ENCODE data around the gene LIX1.

LIX1 gene

GRCh38 chr5:97074859-97075489, 67.4 kb downstream of the LIX1 start:
- Histone ChIP-seq H3K9ac (ENCODE audit: low read depth, low read length) (no peak overlapping the region), H3K27ac (ENCODE audit: low read depth, low read length) (no peak overlapping the region), H3K4me3 (ENCODE audit: low read length) (no peak overlapping the region), H3K9me3 (ENCODE audit: insufficient read depth, low read depth, low read length) (no peaks in the 10 kb centered on the region), H3K27me3 (ENCODE audit: insufficient read depth, low read length) (no peaks in the 10 kb centered on the region), H3K4me1 (ENCODE audit: insufficient read depth, low read length) (no peaks in the 10 kb centered on the region), H3K36me3 (ENCODE audit: insufficient read depth, low read length) (no peaks in the 10 kb centered on the region)
- WGBS, result 94% methylated on average over 4 of the region's 4 CpGs

- WGBS, result 94% methylated on average over 3 of the region's 3 CpGs
- no peaks in the 10 kb centered on the region for H3K36me3 ChIP-seq (ENCODE audit: insufficient read depth, low read length)
- H3K27ac ChIP-seq (ENCODE audit: low read depth, low read length), result no peak overlapping the region
- H3K4me3 ChIP-seq (ENCODE audit: low read length), result no peak overlapping the region
- no peaks in the 10 kb centered on the region for H3K27me3 ChIP-seq (ENCODE audit: insufficient read depth, low read length)
- H3K4me1 ChIP-seq (ENCODE audit: insufficient read depth, low read length), result no peaks in the 10 kb centered on the region
- H3K9ac ChIP-seq (ENCODE audit: low read depth, low read length), result no peak overlapping the region
- H3K9me3 ChIP-seq (ENCODE audit: insufficient read depth, low read depth, low read length), result no peaks in the 10 kb centered on the region
Measured at GRCh38 chr5:97073420-97073819, 69.0 kb downstream of the LIX1 start.

GRCh38 chr5:97072696-97073095, 69.7 kb downstream of the LIX1 start:
- no peak overlapping the region for H3K27ac ChIP-seq (ENCODE audit: low read depth, low read length)
- no peaks in the 10 kb centered on the region for H3K9me3 ChIP-seq (ENCODE audit: insufficient read depth, low read depth, low read length)
- no peaks in the 10 kb centered on the region for H3K36me3 ChIP-seq (ENCODE audit: insufficient read depth, low read length)
- no peak overlapping the region for H3K9ac ChIP-seq (ENCODE audit: low read depth, low read length)
- H3K27me3 ChIP-seq (ENCODE audit: insufficient read depth, low read length), result no peaks in the 10 kb centered on the region
- H3K4me1 ChIP-seq (ENCODE audit: insufficient read depth, low read length), result no peaks in the 10 kb centered on the region
- no peak overlapping the region for H3K4me3 ChIP-seq (ENCODE audit: low read length)
- 88% methylated on average over 2 of the region's 2 CpGs for WGBS

DNA sequence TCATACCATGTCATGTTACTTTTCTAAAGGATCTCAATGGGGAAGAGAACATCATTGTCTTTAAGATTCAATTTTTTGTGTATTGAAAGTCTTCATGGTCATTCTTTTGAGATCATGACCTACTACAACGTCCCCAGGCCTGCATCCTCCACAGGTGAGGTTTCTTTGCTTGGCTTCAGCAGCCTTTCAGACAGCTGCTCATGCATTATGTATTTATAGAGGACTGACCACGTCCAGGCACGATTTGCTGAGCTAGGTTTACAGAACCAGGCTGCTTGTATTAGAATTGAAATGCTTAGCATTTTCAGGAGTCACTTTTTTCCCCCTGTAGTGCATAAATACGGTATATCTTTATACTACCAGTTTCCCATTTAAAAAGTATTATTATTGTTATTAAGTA, 70.4 kb downstream of the LIX1 start:
- Histone ChIP-seq H3K9ac (ENCODE audit: low read depth, low read length) (no peak overlapping the region), H3K4me3 (ENCODE audit: low read length) (no peak overlapping the region), H3K9me3 (ENCODE audit: insufficient read depth, low read depth, low read length) (no peaks in the 10 kb centered on the region), H3K36me3 (ENCODE audit: insufficient read depth, low read length) (no peaks in the 10 kb centered on the region), H3K27ac (ENCODE audit: low read depth, low read length) (no peak overlapping the region), H3K27me3 (ENCODE audit: insufficient read depth, low read length) (no peaks in the 10 kb centered on the region), H3K4me1 (ENCODE audit: insufficient read depth, low read length) (peaks cover 3% of the 10 kb centered on the region)
- WGBS, result 95% methylated on average over 3 of the region's 4 CpGs

GRCh38 chr5:97071101-97071500, 71.3 kb downstream of the LIX1 start:
- Histone ChIP-seq H3K4me1 (ENCODE audit: insufficient read depth, low read length) (peaks cover 8% of the 10 kb centered on the region), H3K27ac (ENCODE audit: low read depth, low read length) (no peak overlapping the region), H3K9ac (ENCODE audit: low read depth, low read length) (no peak overlapping the region), H3K4me3 (ENCODE audit: low read length) (no peak overlapping the region), H3K27me3 (ENCODE audit: insufficient read depth, low read length) (no peaks in the 10 kb centered on the region), H3K9me3 (ENCODE audit: insufficient read depth, low read depth, low read length) (no peaks in the 10 kb centered on the region), H3K36me3 (ENCODE audit: insufficient read depth, low read length) (no peaks in the 10 kb centered on the region)
- 92% methylated on average over 6 of the region's 8 CpGs for WGBS

GRCh38 chr5:97070234-97070633, 72.2 kb downstream of the LIX1 start:
- H3K9me3 ChIP-seq (ENCODE audit: insufficient read depth, low read depth, low read length), result no peaks in the 10 kb centered on the region
- no peak overlapping the region for H3K9ac ChIP-seq (ENCODE audit: low read depth, low read length)
- H3K27ac ChIP-seq (ENCODE audit: low read depth, low read length), result no peak overlapping the region
- H3K27me3 ChIP-seq (ENCODE audit: insufficient read depth, low read length), result no peaks in the 10 kb centered on the region
- H3K36me3 ChIP-seq (ENCODE audit: insufficient read depth, low read length), result no peaks in the 10 kb centered on the region
- no peak overlapping the region for H3K4me3 ChIP-seq (ENCODE audit: low read length)
- peaks cover 16% of the 10 kb centered on the region for H3K4me1 ChIP-seq (ENCODE audit: insufficient read depth, low read length)

- Histone ChIP-seq H3K4me3 (ENCODE audit: low read length) (no peak overlapping the region), H3K36me3 (ENCODE audit: insufficient read depth, low read length) (no peaks in the 10 kb centered on the region), H3K9ac (ENCODE audit: low read depth, low read length) (no peak overlapping the region), H3K9me3 (ENCODE audit: insufficient read depth, low read depth, low read length) (no peaks in the 10 kb centered on the region), H3K27me3 (ENCODE audit: insufficient read depth, low read length) (no peaks in the 10 kb centered on the region), H3K4me1 (ENCODE audit: insufficient read depth, low read length) (peaks cover 19% of the 10 kb centered on the region), H3K27ac (ENCODE audit: low read depth, low read length) (no peak overlapping the region)
- 94% methylated on average over 4 of the region's 4 CpGs for WGBS
Measured at GRCh38 chr5:97067296-97067850, 75.0 kb downstream of the LIX1 start.

GRCh38 chr5:97065475-97065874, 76.9 kb downstream of the LIX1 start:
- H3K9ac ChIP-seq (ENCODE audit: low read depth, low read length), result no peak overlapping the region
- H3K27me3 ChIP-seq (ENCODE audit: insufficient read depth, low read length), result no peaks in the 10 kb centered on the region
- WGBS, result 63% methylated on average over 2 of the region's 2 CpGs
- H3K9me3 ChIP-seq (ENCODE audit: insufficient read depth, low read depth, low read length), result no peaks in the 10 kb centered on the region
- H3K4me3 ChIP-seq (ENCODE audit: low read length), result no peak overlapping the region
- no peaks in the 10 kb centered on the region for H3K36me3 ChIP-seq (ENCODE audit: insufficient read depth, low read length)
- no peak overlapping the region for H3K27ac ChIP-seq (ENCODE audit: low read depth, low read length)
- H3K4me1 ChIP-seq (ENCODE audit: insufficient read depth, low read length), result peaks cover 19% of the 10 kb centered on the region

GRCh38 chr5:97063251-97063650, 79.2 kb downstream of the LIX1 start:
- peaks cover 19% of the 10 kb centered on the region for H3K4me1 ChIP-seq (ENCODE audit: insufficient read depth, low read length)
- H3K9me3 ChIP-seq (ENCODE audit: insufficient read depth, low read depth, low read length), result no peaks in the 10 kb centered on the region
- H3K9ac ChIP-seq (ENCODE audit: low read depth, low read length), result no peak overlapping the region
- H3K4me3 ChIP-seq (ENCODE audit: low read length), result no peak overlapping the region
- H3K27ac ChIP-seq (ENCODE audit: low read depth, low read length), result no peak overlapping the region
- 97% methylated on average over 1 of the region's 1 CpG for WGBS
- no peaks in the 10 kb centered on the region for H3K27me3 ChIP-seq (ENCODE audit: insufficient read depth, low read length)
- H3K36me3 ChIP-seq (ENCODE audit: insufficient read depth, low read length), result no peaks in the 10 kb centered on the region

- no peak overlapping the region for H3K4me3 ChIP-seq (ENCODE audit: low read length)
- H3K9me3 ChIP-seq (ENCODE audit: insufficient read depth, low read depth, low read length), result no peaks in the 10 kb centered on the region
- peaks cover 17% of the 10 kb centered on the region for H3K4me1 ChIP-seq (ENCODE audit: insufficient read depth, low read length)
- no peaks in the 10 kb centered on the region for H3K27me3 ChIP-seq (ENCODE audit: insufficient read depth, low read length)
- no peak overlapping the region for H3K27ac ChIP-seq (ENCODE audit: low read depth, low read length)
- H3K36me3 ChIP-seq (ENCODE audit: insufficient read depth, low read length), result no peaks in the 10 kb centered on the region
- 82% methylated on average over 8 of the region's 8 CpGs for WGBS
- H3K9ac ChIP-seq (ENCODE audit: low read depth, low read length), result no peak overlapping the region
Measured at GRCh38 chr5:97062046-97062445, 80.4 kb downstream of the LIX1 start.

GRCh38 chr5:97056263-97056662, 86.1 kb downstream of the LIX1 start:
- Histone ChIP-seq H3K9ac (ENCODE audit: low read depth, low read length) (no peak overlapping the region), H3K4me3 (ENCODE audit: low read length) (no peak overlapping the region), H3K9me3 (ENCODE audit: insufficient read depth, low read depth, low read length) (no peaks in the 10 kb centered on the region), H3K4me1 (ENCODE audit: insufficient read depth, low read length) (no peaks in the 10 kb centered on the region), H3K36me3 (ENCODE audit: insufficient read depth, low read length) (no peaks in the 10 kb centered on the region), H3K27ac (ENCODE audit: low read depth, low read length) (no peak overlapping the region), H3K27me3 (ENCODE audit: insufficient read depth, low read length) (no peaks in the 10 kb centered on the region)
- 100% methylated on average over 1 of the region's 1 CpG for WGBS

DNA sequence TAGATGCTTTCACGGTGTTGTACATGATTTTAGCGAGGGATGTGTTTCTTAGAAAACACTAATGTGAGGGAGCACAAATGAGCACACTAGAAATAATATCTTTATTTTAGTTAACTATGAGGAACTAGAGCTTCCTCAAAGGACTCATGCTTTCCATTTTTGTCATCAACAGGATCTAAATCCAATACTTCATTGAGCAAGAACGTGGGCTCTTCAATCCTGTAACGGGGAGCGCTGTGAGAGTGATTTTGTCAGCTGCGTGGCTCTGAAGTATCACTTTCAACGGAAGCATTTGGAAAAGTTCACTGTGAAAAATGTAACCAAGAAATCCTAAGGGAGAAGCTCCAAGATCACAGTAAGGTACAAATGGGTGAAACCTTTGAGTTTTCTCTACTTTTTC, 93.2 kb downstream of the LIX1 start:
- H3K27me3 ChIP-seq (ENCODE audit: insufficient read depth, low read length), result no peaks in the 10 kb centered on the region
- no peaks in the 10 kb centered on the region for H3K9me3 ChIP-seq (ENCODE audit: insufficient read depth, low read depth, low read length)
- H3K27ac ChIP-seq (ENCODE audit: low read depth, low read length), result no peak overlapping the region
- no peak overlapping the region for H3K9ac ChIP-seq (ENCODE audit: low read depth, low read length)
- 88% methylated on average over 6 of the region's 7 CpGs for WGBS
- H3K4me1 ChIP-seq (ENCODE audit: insufficient read depth, low read length), result peaks cover 13% of the 10 kb centered on the region
- no peaks in the 10 kb centered on the region for H3K36me3 ChIP-seq (ENCODE audit: insufficient read depth, low read length)
- H3K4me3 ChIP-seq (ENCODE audit: low read length), result no peak overlapping the region

Measured in HUES64 (cell line).